Suppressor macrophage treated with lipopolysaccharide for 1 hour (primary cell): Measurements from ENCODE around the gene TMPRSS11E.
"Not testable (repeated sequence)": the region's sequence is repeated elsewhere in the genome, so short reads cannot be mapped to it uniquely, and the experiment has no call there.

Experiments used
- DNase-seq, 3 donors: peaks; one replicate each; pipeline ENCODE4 v3.0.0-alpha.2; 2020 to 2022

Gene TMPRSS11E

DNA sequence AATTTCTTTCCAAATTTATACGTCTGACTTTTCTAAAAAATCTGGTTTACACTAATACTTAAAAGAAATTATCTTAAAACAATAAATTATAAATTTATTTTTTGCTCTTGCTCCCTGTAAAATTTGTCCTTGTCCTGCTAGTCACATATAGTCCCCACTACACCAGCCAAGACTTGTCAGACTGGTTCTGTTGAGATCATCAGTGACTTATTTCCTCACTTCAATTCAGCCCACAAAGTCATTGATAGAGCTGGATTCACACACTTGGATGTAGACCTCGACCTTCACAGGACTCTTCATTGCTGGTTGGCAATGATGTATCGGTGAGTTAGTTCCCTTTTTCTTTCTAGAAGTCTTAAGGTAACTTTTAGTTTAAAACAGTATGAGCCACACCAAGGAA is at the start of gene TMPRSS11E:
Gene TMPRSS11E, plus strand, starts transcription at position 263 of the 400 bp plus-strand sequence. Its CDS starts 50 bp downstream, at position 313.
- DNase-seq: no peak

DNA sequence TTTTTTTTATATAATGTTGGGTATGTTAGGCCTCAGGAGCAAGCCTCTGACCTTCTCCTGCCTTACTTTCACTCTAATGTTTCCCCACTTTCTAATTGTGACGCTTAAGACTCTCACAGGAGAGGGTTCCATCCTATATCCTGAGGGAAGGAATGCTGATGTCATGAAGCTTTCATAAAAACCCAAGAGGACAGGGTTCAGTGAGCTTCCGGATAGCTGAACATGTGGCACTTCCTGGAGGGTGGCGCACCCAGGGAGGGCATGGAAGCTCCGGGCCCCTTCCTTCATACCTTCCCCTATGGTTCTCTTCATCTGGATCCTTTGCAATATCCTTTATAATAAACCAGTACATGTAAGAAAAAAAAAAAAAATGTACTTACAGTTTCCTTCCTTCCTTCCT is 48.0 kb upstream of the TMPRSS11E start:
- no peak for DNase-seq

DNA sequence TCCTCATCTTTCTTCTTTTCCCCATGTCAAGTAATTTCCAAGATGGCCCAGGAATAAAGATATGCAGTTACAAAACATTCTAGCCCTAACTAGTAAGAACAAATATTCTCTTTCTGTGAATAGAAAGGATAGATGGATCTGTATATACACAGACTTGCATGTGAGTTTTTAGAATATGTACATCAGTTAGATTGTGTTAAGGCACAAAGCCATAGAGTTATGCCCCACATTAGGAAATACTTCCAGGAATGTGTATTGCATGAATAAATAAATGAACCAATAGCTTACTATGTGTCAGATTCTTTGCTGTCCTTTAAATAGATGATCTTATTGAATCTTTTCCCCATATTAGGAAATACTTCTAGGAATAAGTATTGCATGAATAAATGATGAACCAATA is 46.0 kb upstream of the TMPRSS11E start:
- DNase-seq: no peak

- DNase-seq: no peak
Measured at GRCh38 chr4:68404153-68404552, 43.1 kb upstream of the TMPRSS11E start.

- DNase-seq: not testable (repeated sequence)
Measured at GRCh38 chr4:68405718-68406478, 41.4 kb upstream of the TMPRSS11E start.

DNA sequence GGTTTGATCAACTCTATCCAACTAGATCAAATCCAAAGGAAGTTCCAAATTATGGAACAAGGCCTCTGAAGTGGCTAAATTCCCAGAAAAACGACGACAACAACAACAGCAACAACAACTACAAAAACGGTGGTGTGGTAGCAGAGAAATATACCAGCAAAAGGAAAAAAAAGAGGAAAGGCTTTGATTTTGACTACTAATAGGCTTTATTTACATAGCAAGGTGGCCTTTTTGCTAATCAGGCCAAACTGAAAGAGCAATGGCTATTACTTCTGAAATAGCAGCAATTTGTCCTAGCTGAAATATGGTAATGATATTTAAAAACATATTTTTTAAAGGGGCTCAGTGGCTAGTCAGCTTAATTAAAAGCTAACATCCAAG is 40.8 kb upstream of the TMPRSS11E start:
- DNase-seq: no peak

DNA sequence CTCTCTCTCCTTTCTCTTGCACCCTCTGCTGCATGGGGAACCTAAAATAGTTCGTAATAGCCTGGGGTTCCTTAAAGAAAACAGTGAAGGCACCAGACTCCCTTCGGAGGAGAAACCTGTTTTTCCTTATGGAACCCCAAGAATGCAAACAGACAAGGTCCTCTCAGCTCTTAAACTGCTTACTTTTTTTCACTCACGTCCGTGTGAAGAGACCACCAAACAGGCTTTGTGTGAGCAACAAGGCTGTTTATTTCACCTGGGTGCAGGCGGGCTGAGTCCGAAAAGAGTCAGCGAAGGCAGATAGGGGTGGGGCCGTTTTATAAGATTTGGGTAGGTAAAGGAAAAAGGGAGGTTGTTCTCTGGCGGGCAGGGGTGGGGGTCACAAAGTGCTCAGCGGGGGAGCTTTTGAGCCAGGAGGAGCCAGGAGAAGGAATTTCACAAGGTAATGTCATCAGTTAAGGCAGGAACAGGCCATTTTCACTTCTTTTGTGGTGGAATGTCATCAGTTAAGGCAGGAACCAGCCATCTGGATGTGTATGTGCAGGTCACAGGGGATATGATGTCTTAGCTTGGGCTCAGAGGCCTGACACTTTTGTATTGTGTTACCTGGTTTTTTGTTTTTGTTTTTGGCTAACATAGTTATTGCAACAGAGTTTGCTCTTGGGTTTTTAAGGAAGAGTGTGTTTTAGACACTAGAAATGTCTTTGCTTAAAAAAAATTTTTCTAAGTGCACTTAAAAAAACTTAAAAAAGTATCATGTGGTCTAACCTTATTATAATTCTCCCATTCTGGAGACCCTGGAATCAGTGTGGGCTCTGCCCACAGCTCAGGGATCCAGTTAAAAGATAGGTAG is 40.0 kb upstream of the TMPRSS11E start:
- not testable (repeated sequence) for DNase-seq

GRCh38 chr4:68407868-68408190 is 39.4 kb upstream of the TMPRSS11E start:
- DNase-seq: no peak

DNA sequence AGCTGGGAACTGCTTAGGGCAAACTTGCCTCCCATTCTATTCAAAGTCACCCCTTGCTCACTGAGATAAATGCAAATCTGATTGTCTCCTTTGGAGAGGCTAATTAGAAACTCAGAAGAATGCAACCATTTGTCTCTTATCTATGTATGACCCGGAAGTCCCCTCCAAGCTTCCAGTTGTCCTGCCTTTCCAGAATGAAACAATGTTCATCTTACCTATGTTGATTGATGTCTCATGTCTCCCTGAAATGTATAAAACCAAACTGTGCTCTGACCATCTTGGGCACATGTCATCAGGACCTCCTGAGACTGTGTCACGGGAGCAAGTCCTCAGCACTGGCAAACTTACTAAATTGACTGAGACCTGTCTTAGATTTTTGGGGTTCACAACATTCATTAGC is 37.1 kb upstream of the TMPRSS11E start:
- DNase-seq: no peak

DNA sequence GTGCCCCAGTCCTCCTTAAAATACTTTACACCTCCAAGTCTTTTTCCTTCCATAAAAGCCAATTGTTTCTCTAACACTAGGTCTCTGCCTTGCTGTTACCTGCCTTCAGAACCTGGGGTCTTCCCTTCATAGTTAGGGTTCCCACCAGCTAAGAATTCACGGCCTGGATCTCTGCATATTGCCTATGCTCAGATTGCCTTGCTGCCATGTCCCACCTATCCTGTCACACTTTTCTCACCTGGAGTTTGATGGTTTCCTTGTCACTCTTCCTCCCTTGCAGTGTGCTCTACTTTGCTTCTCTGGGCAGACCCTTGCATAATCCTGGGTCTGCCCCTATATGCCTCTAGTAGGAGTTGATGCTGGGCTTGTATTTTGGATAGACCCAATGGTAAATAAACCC is 36.6 kb upstream of the TMPRSS11E start:
- no peak for DNase-seq

DNA sequence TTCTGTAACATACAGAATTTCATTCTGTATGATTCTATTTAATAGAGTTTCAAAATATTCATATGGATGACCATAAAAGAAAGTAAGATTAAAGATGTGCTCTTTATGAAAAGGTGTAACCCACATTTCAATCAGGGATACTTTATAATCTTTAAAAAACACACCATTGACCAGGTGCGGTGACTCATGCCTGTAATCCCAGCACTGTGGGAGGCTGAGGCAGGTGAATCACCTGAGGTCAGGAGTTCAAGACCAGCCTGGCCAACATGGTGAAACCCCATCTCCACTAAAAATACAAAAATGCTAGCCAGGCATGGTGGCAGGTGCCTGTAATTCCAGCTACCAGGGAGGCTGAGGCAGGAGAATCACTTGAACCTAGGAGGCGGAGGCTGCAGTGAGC is 35.2 kb upstream of the TMPRSS11E start:
- DNase-seq: not testable (repeated sequence)

GRCh38 chr4:68416591-68416990 is 30.7 kb upstream of the TMPRSS11E start:
- no peak for DNase-seq

DNA sequence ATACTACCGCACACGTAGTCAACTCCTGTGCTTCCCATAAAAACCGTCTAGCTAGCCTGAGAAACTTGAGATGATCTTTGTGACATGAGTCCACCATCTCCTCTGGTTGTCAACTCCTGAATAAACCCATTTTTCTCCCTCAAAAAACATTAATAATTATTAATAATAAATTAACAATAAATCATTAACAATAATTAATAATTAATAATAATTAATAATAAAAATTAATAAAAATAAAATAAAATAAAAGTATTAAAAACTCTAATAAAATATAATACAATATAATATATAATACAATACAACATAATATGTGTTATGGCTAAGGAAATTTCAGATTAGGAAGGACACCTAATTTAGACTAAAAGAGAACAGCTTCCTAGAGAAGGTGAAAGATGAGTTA is 20.7 kb upstream of the TMPRSS11E start:
- no peak for DNase-seq

GRCh38 chr4:68430337-68430736 is 16.9 kb upstream of the TMPRSS11E start:
- DNase-seq: no peak

- DNase-seq: no peak
Measured at GRCh38 chr4:68432320-68432719, 14.9 kb upstream of the TMPRSS11E start.

- no peak for DNase-seq
Measured at GRCh38 chr4:68433582-68433981, 13.7 kb upstream of the TMPRSS11E start.

DNA sequence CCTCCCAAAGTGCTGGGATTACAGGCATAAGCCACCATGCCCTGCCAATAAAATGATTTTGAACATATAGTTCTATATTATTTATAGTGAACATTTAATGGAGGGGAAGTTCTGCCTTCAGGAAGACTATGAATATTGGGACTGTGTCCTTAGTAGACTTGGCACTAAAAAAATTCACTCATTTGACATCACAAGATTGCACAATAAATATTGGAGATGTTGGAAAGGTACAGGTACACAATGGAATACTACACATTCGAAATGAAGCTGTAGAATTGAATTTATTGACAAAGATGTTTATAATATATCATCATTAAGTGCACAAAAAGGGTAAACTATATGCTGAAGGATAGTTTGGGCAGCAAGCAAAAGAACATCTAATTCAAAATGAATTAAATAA is 13.0 kb upstream of the TMPRSS11E start:
- DNase-seq: no peak

GRCh38 chr4:68434836-68435235 is 12.4 kb upstream of the TMPRSS11E start:
- no peak for DNase-seq

DNA sequence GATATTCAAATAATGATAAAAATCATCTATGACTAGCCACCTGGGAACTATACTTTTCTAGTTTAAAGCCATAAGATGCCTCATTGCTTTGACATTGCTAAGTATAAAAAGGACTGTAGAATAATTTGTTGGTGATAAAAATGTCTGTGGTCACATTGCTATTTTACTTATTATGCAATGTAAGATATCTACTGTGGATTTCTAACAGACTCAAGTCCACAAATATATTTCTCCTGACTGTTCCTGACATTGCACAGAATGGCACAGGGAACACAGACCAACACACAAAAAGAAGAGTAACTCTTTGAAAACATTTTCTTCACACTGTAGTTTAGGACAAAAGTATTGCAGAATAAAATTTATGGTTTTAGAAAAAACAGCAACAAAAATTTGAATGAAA is 2.2 kb upstream of the TMPRSS11E start:
- DNase-seq: no peak

DNA sequence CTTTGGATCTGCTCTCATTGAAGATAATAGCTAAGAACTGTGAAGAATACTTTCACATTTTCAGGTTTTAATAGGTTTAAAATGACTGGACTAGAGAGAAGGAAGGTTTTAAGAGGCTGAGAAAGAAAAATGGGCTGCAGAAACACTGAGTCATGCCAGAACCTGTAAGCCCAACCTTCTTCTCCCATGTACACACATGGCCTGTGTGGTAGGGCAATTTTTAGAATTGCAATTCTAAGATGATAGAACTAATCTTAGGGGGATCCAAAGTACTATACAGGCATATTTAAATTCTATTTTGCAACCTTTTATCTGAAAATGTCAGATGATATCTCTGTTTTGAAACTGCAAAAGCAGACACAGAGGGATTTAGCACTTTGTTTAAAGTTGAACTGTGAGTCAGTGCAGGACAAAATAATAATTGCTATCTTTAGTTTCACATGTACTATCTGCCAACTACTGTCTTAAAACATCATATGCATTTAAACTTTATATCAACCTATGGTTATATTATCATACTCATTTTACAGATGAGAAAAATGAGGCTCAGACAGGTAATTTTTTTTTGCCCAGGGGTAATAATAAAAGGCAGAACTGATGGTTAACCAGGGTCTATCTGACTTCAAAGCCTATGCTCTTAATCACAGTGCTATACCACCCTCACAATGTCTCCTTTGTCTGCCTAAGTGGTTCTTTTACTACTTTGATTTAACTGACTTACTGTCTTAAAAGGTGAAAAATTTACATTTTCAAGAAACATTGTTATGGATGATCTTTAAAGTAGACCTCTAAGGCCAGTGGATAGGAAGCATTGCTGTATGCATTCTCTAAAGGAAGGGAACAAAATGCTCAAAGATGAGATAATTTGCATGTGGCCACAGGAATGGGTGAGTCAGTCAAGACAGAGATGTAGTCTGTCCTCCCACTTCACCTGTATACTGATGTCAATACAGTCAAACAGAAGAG is 4.3 kb downstream of the TMPRSS11E start:
- no peak for DNase-seq

DNA sequence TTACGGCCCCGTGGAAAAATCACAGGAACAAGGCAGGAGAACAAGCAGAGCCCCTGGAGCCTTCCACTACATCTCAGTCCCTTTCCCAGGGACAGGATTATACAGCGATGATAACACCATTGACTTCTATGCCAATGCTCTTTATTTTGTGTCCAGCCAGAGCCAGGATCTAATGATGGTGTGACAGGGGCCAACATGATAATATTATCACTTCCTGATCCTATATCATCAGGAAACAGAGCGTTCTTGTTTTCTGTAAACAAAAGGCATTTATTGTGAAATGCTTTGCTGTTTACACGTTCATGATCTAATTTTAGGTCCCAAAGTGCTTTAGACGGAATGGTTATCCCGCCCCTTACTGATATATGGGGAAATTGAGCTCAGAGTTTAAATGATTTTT is 12.8 kb downstream of the TMPRSS11E start:
- DNase-seq: no peak

- DNase-seq: no peak
Measured at GRCh38 chr4:68461790-68462189, 14.5 kb downstream of the TMPRSS11E start.

DNA sequence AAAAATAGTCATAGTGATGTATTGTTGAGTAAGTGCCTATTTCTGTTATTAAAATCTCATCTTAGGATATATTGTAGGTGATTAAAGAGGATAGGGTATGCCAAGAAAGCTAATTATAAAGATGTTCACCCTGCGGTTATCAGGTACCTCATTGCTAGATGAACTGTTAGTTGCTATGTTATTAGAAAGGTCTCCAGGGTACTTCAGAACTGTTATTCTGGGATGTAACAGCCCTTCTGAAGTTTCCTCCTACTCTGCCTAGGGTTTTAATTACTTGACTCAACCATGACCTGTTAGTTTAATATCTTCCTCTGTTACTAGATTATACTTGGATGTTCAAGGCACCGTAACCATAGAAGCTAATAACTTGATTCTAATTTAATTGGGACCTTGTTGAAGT is 15.4 kb downstream of the TMPRSS11E start:
- DNase-seq: no peak
